ENCODE results near the gene TTLL1. TPM values are rescaled to one million over a fixed set of nuclear protein-coding genes. Genes with fewer than 3 reads are reported as not detected.

The TTLL1 gene
- total and polyA plus RNA-seq, 9 of the 15 experiments (the other 6 are each of a cell fraction or from before 2014, with no cell fraction given), result 0.06 to 0.85 (median 0.17) TPM

DNA sequence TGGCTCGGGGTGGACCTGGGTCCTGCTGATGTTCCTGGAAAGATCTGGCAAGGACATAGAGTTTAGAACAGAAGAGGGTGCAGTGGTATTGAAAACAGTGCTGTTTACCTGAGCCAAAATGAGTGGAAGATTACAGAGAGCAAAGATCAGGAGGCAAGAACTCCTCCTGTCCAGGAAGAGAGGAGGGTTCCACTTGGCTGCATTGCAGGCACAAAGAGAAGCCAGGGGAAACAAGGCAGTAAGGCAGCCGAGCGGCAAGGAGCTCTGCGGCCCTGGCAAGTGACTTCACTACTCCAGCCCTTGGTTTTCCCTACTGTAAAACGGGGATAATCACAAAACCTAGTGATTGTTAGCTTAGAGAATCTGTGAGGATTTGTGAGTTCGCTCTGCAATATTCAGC lies 70.6 kb downstream of the TTLL1 start (continued):
- TF ChIP-seq, protein P1, sequence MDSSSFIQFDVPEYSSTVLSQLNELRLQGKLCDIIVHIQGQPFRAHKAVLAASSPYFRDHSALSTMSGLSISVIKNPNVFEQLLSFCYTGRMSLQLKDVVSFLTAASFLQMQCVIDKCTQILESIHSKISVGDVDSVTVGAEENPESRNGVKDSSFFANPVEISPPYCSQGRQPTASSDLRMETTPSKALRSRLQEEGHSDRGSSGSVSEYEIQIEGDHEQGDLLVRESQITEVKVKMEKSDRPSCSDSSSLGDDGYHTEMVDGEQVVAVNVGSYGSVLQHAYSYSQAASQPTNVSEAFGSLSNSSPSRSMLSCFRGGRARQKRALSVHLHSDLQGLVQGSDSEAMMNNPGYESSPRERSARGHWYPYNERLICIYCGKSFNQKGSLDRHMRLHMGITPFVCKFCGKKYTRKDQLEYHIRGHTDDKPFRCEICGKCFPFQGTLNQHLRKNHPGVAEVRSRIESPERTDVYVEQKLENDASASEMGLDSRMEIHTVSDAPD (CRISPR knock-in tag; IDR thresholded peaks at IDR 0.05), result no peak
- TF ChIP-seq ZNF274 (IDR thresholded peaks at IDR 0.05; ENCODE audit: borderline replicate concordance, low read depth, low read length), result no peak
- TF ChIP-seq, protein P2, sequence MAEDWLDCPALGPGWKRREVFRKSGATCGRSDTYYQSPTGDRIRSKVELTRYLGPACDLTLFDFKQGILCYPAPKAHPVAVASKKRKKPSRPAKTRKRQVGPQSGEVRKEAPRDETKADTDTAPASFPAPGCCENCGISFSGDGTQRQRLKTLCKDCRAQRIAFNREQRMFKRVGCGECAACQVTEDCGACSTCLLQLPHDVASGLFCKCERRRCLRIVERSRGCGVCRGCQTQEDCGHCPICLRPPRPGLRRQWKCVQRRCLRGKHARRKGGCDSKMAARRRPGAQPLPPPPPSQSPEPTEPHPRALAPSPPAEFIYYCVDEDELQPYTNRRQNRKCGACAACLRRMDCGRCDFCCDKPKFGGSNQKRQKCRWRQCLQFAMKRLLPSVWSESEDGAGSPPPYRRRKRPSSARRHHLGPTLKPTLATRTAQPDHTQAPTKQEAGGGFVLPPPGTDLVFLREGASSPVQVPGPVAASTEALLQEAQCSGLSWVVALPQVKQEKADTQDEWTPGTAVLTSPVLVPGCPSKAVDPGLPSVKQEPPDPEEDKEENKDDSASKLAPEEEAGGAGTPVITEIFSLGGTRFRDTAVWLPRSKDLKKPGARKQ (CRISPR knock-in tag; IDR thresholded peaks at IDR 0.05), result no peak
- TF ChIP-seq TBP (optimal IDR thresholded peaks at IDR 0.05; ENCODE audit: low read depth, low read length), result no peak
- no peak for TF ChIP-seq RBM22 (IDR thresholded peaks at IDR 0.05; ENCODE audit: low read depth, low read length, poor library complexity, severe bottlenecking)
- TF ChIP-seq, protein P3, sequence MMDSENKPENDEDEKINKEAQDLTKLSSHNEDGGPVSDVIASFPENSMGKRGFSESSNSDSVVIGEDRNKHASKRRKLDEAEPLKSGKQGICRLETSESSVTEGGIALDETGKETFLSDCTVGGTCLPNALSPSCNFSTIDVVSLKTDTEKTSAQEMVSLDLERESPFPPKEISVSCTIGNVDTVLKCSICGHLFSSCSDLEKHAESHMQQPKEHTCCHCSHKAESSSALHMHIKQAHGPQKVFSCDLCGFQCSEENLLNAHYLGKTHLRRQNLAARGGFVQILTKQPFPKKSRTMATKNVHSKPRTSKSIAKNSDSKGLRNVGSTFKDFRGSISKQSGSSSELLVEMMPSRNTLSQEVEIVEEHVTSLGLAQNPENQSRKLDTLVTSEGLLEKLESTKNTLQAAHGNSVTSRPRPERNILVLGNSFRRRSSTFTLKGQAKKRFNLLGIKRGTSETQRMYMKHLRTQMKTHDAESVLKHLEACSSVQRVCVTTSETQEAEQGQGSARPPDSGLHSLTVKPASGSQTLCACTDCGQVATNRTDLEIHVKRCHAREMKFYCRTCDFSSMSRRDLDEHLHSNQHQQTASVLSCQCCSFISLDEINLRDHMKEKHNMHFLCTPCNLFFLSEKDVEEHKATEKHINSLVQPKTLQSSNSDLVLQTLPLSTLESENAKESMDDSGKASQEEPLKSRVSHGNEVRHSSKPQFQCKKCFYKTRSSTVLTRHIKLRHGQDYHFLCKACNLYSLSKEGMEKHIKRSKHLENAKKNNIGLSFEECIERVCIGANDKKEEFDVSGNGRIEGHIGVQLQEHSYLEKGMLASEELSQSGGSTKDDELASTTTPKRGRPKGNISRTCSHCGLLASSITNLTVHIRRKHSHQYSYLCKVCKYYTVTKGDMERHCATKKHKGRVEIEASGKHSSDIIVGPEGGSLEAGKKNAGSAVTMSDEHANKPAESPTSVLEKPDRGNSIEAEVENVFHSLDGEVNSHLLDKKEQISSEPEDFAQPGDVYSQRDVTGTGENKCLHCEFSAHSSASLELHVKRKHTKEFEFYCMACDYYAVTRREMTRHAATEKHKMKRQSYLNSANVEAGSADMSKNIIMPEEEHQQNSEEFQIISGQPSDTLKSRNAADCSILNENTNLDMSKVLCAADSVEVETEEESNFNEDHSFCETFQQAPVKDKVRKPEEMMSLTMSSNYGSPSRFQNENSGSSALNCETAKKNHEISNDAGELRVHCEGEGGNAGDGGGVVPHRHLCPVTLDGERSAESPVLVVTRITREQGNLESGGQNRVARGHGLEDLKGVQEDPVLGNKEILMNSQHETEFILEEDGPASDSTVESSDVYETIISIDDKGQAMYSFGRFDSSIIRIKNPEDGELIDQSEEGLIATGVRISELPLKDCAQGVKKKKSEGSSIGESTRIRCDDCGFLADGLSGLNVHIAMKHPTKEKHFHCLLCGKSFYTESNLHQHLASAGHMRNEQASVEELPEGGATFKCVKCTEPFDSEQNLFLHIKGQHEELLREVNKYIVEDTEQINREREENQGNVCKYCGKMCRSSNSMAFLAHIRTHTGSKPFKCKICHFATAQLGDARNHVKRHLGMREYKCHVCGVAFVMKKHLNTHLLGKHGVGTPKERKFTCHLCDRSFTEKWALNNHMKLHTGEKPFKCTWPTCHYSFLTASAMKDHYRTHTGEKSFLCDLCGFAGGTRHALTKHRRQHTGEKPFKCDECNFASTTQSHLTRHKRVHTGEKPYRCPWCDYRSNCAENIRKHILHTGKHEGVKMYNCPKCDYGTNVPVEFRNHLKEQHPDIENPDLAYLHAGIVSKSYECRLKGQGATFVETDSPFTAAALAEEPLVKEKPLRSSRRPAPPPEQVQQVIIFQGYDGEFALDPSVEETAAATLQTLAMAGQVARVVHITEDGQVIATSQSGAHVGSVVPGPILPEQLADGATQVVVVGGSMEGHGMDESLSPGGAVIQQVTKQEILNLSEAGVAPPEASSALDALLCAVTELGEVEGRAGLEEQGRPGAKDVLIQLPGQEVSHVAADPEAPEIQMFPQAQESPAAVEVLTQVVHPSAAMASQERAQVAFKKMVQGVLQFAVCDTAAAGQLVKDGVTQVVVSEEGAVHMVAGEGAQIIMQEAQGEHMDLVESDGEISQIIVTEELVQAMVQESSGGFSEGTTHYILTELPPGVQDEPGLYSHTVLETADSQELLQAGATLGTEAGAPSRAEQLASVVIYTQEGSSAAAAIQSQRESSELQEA (IDR thresholded peaks at IDR 0.05; ENCODE audit: low read depth), result no peak

All from K562 (cell line).